Measurements from ENCODE around the gene KSR1.

DNA sequence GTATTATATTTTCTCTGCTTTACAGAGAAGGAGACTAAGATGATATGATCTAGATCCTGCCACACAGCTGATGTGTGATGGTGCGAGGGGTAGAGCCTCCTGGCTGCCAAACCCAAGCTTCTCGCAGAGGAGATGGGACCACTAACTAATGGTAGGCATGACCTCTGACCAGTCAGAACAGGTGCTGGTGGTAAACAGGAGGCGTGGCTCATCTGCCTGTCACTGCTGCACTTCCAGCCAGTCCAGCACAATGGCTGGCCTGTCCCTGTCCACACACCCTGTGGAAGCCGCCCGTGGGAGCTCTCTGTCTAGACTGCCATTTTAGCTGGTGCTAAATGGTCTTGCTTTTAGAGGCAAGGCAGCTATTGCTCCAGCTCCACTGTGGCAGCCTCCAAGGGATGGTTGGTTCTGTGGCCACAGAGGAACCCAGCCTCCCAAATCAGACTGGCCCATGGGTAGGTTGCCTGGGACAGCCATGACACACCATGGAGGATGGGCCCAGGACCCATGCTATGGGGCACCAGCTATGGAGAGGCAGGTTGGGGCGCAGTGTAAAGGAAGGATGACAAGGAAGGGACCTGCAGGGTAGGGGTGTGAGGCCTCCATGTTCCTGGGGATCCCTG is 86.7 kb downstream of the KSR1 start:
- TF ChIP-seq, protein P1, sequence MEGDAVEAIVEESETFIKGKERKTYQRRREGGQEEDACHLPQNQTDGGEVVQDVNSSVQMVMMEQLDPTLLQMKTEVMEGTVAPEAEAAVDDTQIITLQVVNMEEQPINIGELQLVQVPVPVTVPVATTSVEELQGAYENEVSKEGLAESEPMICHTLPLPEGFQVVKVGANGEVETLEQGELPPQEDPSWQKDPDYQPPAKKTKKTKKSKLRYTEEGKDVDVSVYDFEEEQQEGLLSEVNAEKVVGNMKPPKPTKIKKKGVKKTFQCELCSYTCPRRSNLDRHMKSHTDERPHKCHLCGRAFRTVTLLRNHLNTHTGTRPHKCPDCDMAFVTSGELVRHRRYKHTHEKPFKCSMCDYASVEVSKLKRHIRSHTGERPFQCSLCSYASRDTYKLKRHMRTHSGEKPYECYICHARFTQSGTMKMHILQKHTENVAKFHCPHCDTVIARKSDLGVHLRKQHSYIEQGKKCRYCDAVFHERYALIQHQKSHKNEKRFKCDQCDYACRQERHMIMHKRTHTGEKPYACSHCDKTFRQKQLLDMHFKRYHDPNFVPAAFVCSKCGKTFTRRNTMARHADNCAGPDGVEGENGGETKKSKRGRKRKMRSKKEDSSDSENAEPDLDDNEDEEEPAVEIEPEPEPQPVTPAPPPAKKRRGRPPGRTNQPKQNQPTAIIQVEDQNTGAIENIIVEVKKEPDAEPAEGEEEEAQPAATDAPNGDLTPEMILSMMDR (IDR thresholded peaks at IDR 0.05), result no peak
- no peak for TF ChIP-seq POLR2A (IDR thresholded peaks at IDR 0.05)
